Measurements from ENCODE around the gene TLR6. TPM values are rescaled to one million over a fixed set of nuclear protein-coding genes. Genes with fewer than 3 reads are reported as not detected.

The TLR6 gene
- 1 to 10 TPM in 1 of 2 donors, under 1 TPM in 1; 0.44 to 2.2 TPM for total RNA-seq

GRCh38 chr4:38856524-38857337 lies at the start of gene TLR6:
Gene TLR6, minus strand, starts transcription at chr4:38856817. Its CDS starts 27,344 bp downstream, at chr4:38829473.
- H3K27ac ChIP-seq, result peak within 1 kb of the TSS; percentile 59
- intact Hi-C loops (cut with DNase I), result loop anchor here (5.0 kb wide), 1 partner anchor 99 kb away; no protein-coding TSS in a partner anchor
- peak; percentile 71 for DNase-seq
- H3K4me1 ChIP-seq, result no peaks in the 10 kb centered on the region
- H3K4me3 ChIP-seq, result no peak within 1 kb of the TSS
- no peaks in the 10 kb centered on the region for H3K27me3 ChIP-seq
- no peaks in the 10 kb centered on the region for H3K36me3 ChIP-seq
- peak; percentile 89 for TF ChIP-seq CTCF (IDR thresholded peaks at IDR 0.05)
- peak within 1 kb of the TSS in 1 of 2 donors; percentile 63 for H3K9ac ChIP-seq (ENCODE audit: low read depth in 2 of 2, low read length in 2 of 2)
- no peaks in the 10 kb centered on the region for H3K9me3 ChIP-seq

- intact Hi-C loops (cut with DNase I), result no loop called here
- H3K27me3 ChIP-seq, result no peaks in the 10 kb centered on the region
- H3K4me1 ChIP-seq, result peaks cover 8% of the 10 kb centered on the region
- H3K36me3 ChIP-seq, result peaks cover 9% of the 10 kb centered on the region
- no peaks in the 10 kb centered on the region for H3K9me3 ChIP-seq
- no peak overlapping the region for H3K4me3 ChIP-seq
- no peak for DNase-seq
- H3K27ac ChIP-seq, result no peak overlapping the region
- no peak overlapping the region for H3K9ac ChIP-seq (ENCODE audit: low read depth in 2 of 2, low read length in 2 of 2)
- TF ChIP-seq CTCF (IDR thresholded peaks at IDR 0.05), result no peak
Observed at GRCh38 chr4:38905652-38906385, 49.2 kb upstream of the TLR6 start.

GRCh38 chr4:38904682-38905081 lies 48.1 kb upstream of the TLR6 start:
- intact Hi-C loops (cut with DNase I), result loop anchor here (5.0 kb wide), 1 partner anchor 233 kb away; no protein-coding TSS in a partner anchor
- peaks cover 9% of the 10 kb centered on the region for H3K36me3 ChIP-seq
- no peak for DNase-seq

GRCh38 chr4:38904090-38904666 lies 47.6 kb upstream of the TLR6 start:
- Histone ChIP-seq H3K27me3 (no peaks in the 10 kb centered on the region), H3K9me3 (no peaks in the 10 kb centered on the region), H3K36me3 (peaks cover 6% of the 10 kb centered on the region), H3K4me1 (peaks cover 8% of the 10 kb centered on the region), H3K27ac (peak overlapping the region; percentile 4), H3K9ac (ENCODE audit: low read depth in 2 of 2, low read length in 2 of 2) (peak overlapping the region in 1 of 2 donors; percentile 59), H3K4me3 (no peak overlapping the region)
- intact Hi-C loops (cut with DNase I), result loop anchor here (5.0 kb wide), 1 partner anchor 233 kb away; no protein-coding TSS in a partner anchor
- peak; percentile 63 for DNase-seq
- no peak for TF ChIP-seq CTCF (IDR thresholded peaks at IDR 0.05)

More at GRCh38 chr4:38904682-38905081, 48.1 kb upstream of the TLR6 start:
- no peak for TF ChIP-seq CTCF (IDR thresholded peaks at IDR 0.05)
- Histone ChIP-seq H3K4me1 (peaks cover 8% of the 10 kb centered on the region), H3K27me3 (no peaks in the 10 kb centered on the region), H3K9ac (ENCODE audit: low read depth in 2 of 2, low read length in 2 of 2) (peak overlapping the region in 1 of 2 donors; percentile 59), H3K27ac (peak overlapping the region; percentile 4), H3K4me3 (no peak overlapping the region), H3K9me3 (no peaks in the 10 kb centered on the region)

- no peak overlapping the region for H3K4me3 ChIP-seq
- no peaks in the 10 kb centered on the region for H3K9me3 ChIP-seq
- TF ChIP-seq CTCF (IDR thresholded peaks at IDR 0.05), result peak; percentile 23
- DNase-seq, result no peak
- H3K27ac ChIP-seq, result no peak overlapping the region
- H3K27me3 ChIP-seq, result no peaks in the 10 kb centered on the region
- intact Hi-C loops (cut with DNase I), result loop anchor here (5.0 kb wide), 1 partner anchor 235 kb away; no protein-coding TSS in a partner anchor
- H3K36me3 ChIP-seq, result no peaks in the 10 kb centered on the region
- H3K4me1 ChIP-seq, result peaks cover 8% of the 10 kb centered on the region
- H3K9ac ChIP-seq (ENCODE audit: low read depth in 2 of 2, low read length in 2 of 2), result no peak overlapping the region
Observed at GRCh38 chr4:38902695-38903094, 46.1 kb upstream of the TLR6 start.
